HG03066 (cell line): Measurements from ENCODE around the gene B9D1.

Experiments used
- ATAC-seq: cut with Tn5 transposase; IDR thresholded peaks from one replicate; pipeline ENCODE4 v1.9.1; 2021; ENCODE audit warnings: low read depth; ENCODE audit not compliant: unreplicated experiment

Gene B9D1

GRCh38 chr17:19327031-19327783 is 35.3 kb downstream of the B9D1 start:
- ATAC-seq: no peak

GRCh38 chr17:19325542-19325941 is 37.0 kb downstream of the B9D1 start:
- no peak for ATAC-seq

- no peak for ATAC-seq
Observed at GRCh38 chr17:19322861-19323260, 39.7 kb downstream of the B9D1 start.

- no peak for ATAC-seq
Observed at GRCh38 chr17:19322129-19322505, 40.4 kb downstream of the B9D1 start.

GRCh38 chr17:19321481-19322128 is 40.9 kb downstream of the B9D1 start:
- ATAC-seq: no peak

GRCh38 chr17:19320876-19321275 is 41.6 kb downstream of the B9D1 start:
- no peak for ATAC-seq

GRCh38 chr17:19319771-19320505 is 42.6 kb downstream of the B9D1 start:
- ATAC-seq: no peak

- no peak for ATAC-seq
Observed at GRCh38 chr17:19318611-19319010, 43.9 kb downstream of the B9D1 start.

GRCh38 chr17:19317359-19318095 is 45.0 kb downstream of the B9D1 start:
- ATAC-seq: no peak

GRCh38 chr17:19316761-19317358 is 45.7 kb downstream of the B9D1 start:
- ATAC-seq: no peak

- ATAC-seq: no peak
Observed at GRCh38 chr17:19315104-19315503, 47.4 kb downstream of the B9D1 start.

GRCh38 chr17:19313746-19314651 is 48.5 kb downstream of the B9D1 start:
- ATAC-seq: no peak

GRCh38 chr17:19313066-19313745 is 49.3 kb downstream of the B9D1 start:
- ATAC-seq: no peak

GRCh38 chr17:19312406-19312805 is 50.1 kb downstream of the B9D1 start:
- ATAC-seq: no peak

- ATAC-seq: no peak
Observed at GRCh38 chr17:19311421-19312215, 50.9 kb downstream of the B9D1 start.

GRCh38 chr17:19311016-19311415 is 51.5 kb downstream of the B9D1 start:
- ATAC-seq: no peak

- ATAC-seq: no peak
Observed at GRCh38 chr17:19310151-19310550, 52.4 kb downstream of the B9D1 start.

GRCh38 chr17:19309701-19310100 is 52.8 kb downstream of the B9D1 start:
- ATAC-seq: no peak
